Upper lobe of right lung (tissue), 1 donor: Measurements from ENCODE around the gene SELENOV. TPM values are rescaled to one million over a fixed set of nuclear protein-coding genes. Genes with fewer than 3 reads are reported as not detected.
"Not testable (repeated sequence)": the region's sequence is repeated elsewhere in the genome, so short reads cannot be mapped to it uniquely, and the experiment has no call there.

Experiments
- ATAC-seq: fragments of 200-7000 bp; cut with Tn5 transposase; one replicate; pipeline ENCODE4 v1.9.1; 2020; ENCODE audit warnings: mild to moderate bottlenecking, moderate library complexity
- DNase-seq: peaks from one replicate; pipeline ENCODE4 v3.0.0-alpha.2; 2020
- H3K27ac ChIP-seq: fragments of 200-600 bp; one replicate; pipeline ENCODE4 v1.8.0; 2022
- H3K27me3 ChIP-seq: fragments of 200-600 bp; one replicate; pipeline ENCODE4 v1.8.0; 2022; ENCODE audit warnings: mild to moderate bottlenecking
- H3K36me3 ChIP-seq: fragments of 200-600 bp; one replicate; pipeline ENCODE4 v1.8.0; 2022
- H3K4me1 ChIP-seq: fragments of 200-600 bp; one replicate; pipeline ENCODE4 v1.8.0; 2022
- H3K4me3 ChIP-seq: fragments of 200-600 bp; one replicate; pipeline ENCODE4 v1.8.0; 2022; ENCODE audit warnings: mild to moderate bottlenecking
- H3K9me3 ChIP-seq: fragments of 200-600 bp; one replicate; pipeline ENCODE4 v1.8.0; 2022
- intact Hi-C: fragments of 100-400 bp; cut with DNase I; formaldehyde crosslinking; loops from one replicate; pipeline ENCODE4 v1.11.0; 2022
- total RNA-seq: library from RNA; stranded (reverse); fragmentation: NEBNext Ultra II Directional; extraction: Animal tissue kit (Norgen Biotek cat#: 25700); gene quantifications from one replicate; pipeline ENCODE4 v1.2.1, GENCODE V29; 2021
- TF ChIP-seq, protein P1 (sequence below): fragments of 200-600 bp; IDR thresholded peaks from one replicate; pipeline ENCODE4 v1.8.0; 2022; ENCODE audit warnings: antibody characterized with exemption
- donor health status: DM: no; HTN: yes; CAD: no; lungs with severe emphysema.

Gene SELENOV
- total RNA-seq, 1 donor from 2014 or later: not detected

DNA sequence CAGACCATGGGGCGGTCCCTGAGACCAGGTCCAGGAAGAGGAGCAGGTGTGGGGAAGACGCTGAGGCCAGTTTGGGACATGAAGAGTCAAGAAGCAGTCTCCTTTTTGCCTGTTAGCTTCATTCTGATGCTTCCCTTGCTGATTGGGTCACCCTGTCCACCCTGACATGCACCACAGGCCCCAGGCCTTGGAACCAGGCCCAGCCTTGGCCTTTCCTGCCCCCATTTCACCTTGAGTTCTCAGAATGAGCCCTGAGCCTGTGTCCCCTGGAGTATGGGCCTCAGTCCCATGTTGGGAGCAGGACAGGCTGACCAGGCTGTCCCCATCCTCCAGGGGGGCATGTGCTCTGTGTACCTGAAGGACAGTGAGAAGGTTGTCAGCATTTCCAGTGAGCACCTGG, 39.2 kb upstream of the SELENOV start:
- Histone ChIP-seq H3K4me1 (peaks cover 9% of the 10 kb centered on the region), H3K27me3 (no peaks in the 10 kb centered on the region), H3K4me3 (no peak overlapping the region), H3K9me3 (no peaks in the 10 kb centered on the region), H3K36me3 (peaks cover 56% of the 10 kb centered on the region), H3K27ac (no peak overlapping the region)
- intact Hi-C loops: no loop called here
- ATAC-seq: no peak
- TF ChIP-seq, protein P1, sequence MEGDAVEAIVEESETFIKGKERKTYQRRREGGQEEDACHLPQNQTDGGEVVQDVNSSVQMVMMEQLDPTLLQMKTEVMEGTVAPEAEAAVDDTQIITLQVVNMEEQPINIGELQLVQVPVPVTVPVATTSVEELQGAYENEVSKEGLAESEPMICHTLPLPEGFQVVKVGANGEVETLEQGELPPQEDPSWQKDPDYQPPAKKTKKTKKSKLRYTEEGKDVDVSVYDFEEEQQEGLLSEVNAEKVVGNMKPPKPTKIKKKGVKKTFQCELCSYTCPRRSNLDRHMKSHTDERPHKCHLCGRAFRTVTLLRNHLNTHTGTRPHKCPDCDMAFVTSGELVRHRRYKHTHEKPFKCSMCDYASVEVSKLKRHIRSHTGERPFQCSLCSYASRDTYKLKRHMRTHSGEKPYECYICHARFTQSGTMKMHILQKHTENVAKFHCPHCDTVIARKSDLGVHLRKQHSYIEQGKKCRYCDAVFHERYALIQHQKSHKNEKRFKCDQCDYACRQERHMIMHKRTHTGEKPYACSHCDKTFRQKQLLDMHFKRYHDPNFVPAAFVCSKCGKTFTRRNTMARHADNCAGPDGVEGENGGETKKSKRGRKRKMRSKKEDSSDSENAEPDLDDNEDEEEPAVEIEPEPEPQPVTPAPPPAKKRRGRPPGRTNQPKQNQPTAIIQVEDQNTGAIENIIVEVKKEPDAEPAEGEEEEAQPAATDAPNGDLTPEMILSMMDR: no peak
- no peak for DNase-seq

DNA sequence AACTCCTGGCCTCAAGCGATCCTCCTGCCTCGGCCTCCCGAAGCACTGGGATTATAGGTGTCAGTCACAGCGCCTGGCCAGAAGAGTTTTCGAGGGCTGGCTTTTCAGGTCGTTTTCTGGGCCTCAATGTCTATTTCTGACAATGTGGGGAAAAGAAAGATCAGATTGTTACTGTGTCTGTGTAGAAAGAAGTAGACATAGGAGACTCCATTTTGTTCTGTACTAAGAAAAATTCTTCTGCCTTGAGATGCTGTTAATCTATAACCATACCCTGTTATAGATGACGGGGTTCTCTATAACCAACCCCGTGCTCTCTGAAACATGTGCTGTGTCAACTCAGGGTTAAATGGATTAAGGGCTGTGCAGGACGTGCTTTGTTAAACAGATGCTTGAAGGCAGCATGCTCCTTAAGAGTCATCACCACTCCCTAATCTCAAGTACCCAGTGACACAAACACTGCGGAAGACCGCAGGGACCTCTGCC, 35.6 kb upstream of the SELENOV start:
- peak overlapping the region; percentile 75 for H3K4me3 ChIP-seq
- H3K9me3 ChIP-seq, DNase-seq, H3K27me3 ChIP-seq, ATAC-seq, intact Hi-C loops: not testable (repeated sequence)
- peaks cover 28% of the 10 kb centered on the region for H3K36me3 ChIP-seq
- H3K27ac ChIP-seq: peak overlapping the region; percentile 80
- peaks cover 17% of the 10 kb centered on the region for H3K4me1 ChIP-seq

DNA sequence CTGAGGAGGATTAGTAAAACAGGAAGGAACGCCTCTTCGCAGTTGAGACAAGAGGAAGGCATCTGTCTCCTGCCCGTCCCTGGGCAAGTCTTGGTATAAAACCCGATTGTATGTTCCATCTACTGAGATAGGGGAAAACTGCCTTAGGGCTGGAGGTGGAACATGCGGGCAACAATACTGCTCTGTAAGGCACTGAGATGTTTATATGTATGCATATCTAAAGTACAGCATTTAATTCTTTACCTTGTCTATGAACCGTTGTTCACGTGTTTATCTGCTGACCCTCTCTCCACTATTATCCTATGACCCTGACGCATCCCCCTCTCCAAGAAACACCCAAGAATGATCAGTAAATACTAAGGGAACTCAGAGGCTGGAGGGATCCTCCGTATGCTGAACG, 35.0 kb upstream of the SELENOV start:
- Histone ChIP-seq H3K4me3 (peak overlapping the region; percentile 75), H3K27ac (peak overlapping the region; percentile 80), H3K36me3 (peaks cover 25% of the 10 kb centered on the region), H3K9me3 (no peaks in the 10 kb centered on the region), H3K27me3 (no peaks in the 10 kb centered on the region), H3K4me1 (peaks cover 17% of the 10 kb centered on the region)
- ATAC-seq (no peak), DNase-seq (no peak)
- intact Hi-C loops: no loop called here
- TF ChIP-seq, protein P1: no peak

DNA sequence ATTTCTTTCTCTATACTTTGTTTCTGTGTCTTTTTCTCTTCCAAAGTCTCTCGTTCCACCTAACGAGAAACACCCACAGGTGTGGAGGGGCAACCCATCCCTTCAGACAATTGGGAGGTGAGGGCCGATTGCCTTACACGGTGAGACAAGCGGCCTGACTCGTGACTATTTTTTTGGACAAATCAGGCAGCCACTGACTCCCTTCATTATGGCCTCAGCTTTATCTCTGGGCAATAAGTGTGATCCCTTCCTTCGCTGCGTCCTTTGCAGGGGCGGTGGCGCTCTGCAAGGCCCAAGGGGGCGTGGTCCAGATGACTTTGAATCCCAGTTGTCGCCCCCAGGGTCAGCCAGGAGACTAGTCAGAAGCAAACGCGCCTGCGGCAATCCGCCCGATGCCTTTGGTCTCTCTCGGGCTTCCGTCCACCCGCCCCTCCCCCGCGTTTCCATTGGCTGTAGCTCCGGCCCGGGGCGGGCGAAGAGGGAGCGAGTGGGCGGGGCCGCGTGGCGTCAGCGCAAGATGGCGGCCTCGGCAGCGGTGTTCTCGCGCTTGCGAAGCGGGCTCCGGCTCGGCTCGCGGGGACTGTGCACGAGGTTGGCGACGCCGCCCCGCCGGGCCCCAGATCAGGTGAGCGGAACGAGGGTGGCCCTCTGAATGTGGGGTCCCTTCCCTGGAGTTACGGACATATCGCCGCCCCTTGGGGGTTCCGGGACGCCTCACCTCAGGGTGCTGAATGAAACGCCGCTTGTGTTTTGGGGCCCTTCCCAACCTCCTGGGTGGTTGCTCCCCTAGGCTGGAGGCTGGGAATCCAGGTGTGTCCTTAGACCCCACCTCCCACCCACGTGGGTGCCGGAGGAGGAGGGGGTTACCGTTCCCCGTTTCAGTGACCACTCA, 34.4 kb upstream of the SELENOV start, which contains the start of gene TIMM50:
Gene TIMM50 (plus strand): TSS at position 502 of the 892 bp plus-strand sequence. CDS start 16 bp downstream, at position 518.
- DNase-seq: peak; percentile 99
- intact Hi-C loops: no loop called here
- TF ChIP-seq, protein P1: no peak
- peaks cover 25% of the 10 kb centered on the region for H3K36me3 ChIP-seq
- H3K27me3 ChIP-seq: no peaks in the 10 kb centered on the region
- peak; percentile 99 for ATAC-seq
- H3K27ac ChIP-seq: peak within 1 kb of the TSS; percentile 80
- peak within 1 kb of the TSS; percentile 75 for H3K4me3 ChIP-seq
- peaks cover 17% of the 10 kb centered on the region for H3K4me1 ChIP-seq
- H3K9me3 ChIP-seq: no peaks in the 10 kb centered on the region

DNA sequence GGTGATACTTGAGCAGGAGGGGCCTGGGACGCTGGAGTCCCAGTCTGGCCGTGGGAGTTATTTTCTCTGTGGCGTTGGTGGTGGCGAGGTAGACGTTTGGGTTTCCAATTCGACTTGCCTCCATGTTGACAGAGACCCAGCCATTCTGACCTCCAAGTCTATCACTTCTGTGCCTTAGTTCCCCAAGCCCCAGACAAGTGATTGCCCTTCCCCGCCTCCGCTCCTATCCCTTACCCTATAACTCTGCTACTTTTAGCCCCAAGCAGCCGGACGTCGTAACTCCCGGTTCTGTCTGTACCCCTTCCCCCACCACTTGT, 33.8 kb upstream of the SELENOV start:
- intact Hi-C loops: no loop called here
- Histone ChIP-seq H3K27ac (peak overlapping the region; percentile 80), H3K36me3 (peaks cover 25% of the 10 kb centered on the region), H3K27me3 (no peaks in the 10 kb centered on the region), H3K4me1 (peaks cover 17% of the 10 kb centered on the region), H3K9me3 (no peaks in the 10 kb centered on the region), H3K4me3 (peak overlapping the region; percentile 75)
- no peak for DNase-seq
- no peak for ATAC-seq
- TF ChIP-seq, protein P1: no peak

DNA sequence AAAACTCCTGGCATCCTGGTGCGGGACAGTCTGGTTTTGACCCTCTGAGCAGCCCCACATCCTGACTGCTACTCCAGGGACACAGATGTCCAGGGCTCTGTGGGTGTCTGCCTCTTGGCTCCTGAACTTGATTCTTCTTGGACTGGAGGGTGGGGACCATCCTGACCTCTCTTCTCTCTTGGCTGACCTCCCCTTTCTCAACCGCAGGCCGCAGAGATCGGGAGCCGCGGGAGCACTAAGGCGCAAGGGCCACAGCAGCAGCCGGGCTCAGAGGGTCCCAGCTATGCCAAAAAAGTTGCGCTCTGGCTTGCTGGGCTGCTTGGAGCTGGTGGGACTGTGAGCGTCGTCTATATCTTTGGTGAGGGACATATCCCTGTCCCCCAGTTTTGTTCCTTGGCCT, 33.3 kb upstream of the SELENOV start:
- no peak for DNase-seq
- peak overlapping the region; percentile 75 for H3K4me3 ChIP-seq
- H3K4me1 ChIP-seq: peaks cover 17% of the 10 kb centered on the region
- no peaks in the 10 kb centered on the region for H3K9me3 ChIP-seq
- TF ChIP-seq, protein P1: no peak
- H3K36me3 ChIP-seq: peaks cover 28% of the 10 kb centered on the region
- intact Hi-C loops: no loop called here
- no peaks in the 10 kb centered on the region for H3K27me3 ChIP-seq
- H3K27ac ChIP-seq: peak overlapping the region; percentile 80
- no peak for ATAC-seq
